Stimulated activated CD8-positive, alpha-beta memory T cell treated with anti-CD3 and anti-CD28 coated beads, Interleukin-7, amount 100 ng/mL, for 4 hours (primary cell): Measurements from ENCODE around the gene CD164L2.

Experiments used
- DNase-seq, 2 donors: peaks; one replicate each; pipeline ENCODE4 v3.0.0-alpha.2; 2020; ENCODE audit warnings: low read depth in 2 of 2

Gene CD164L2

GRCh38 chr1:27405074-27405473 lies 21.9 kb upstream of the CD164L2 start:
- DNase-seq: no peak

- no peak for DNase-seq
Measured at GRCh38 chr1:27403931-27404330, 20.8 kb upstream of the CD164L2 start.

GRCh38 chr1:27403065-27403726 lies 20.1 kb upstream of the CD164L2 start:
- peak in 1 of 2 donors; percentile 32 for DNase-seq

- DNase-seq: no peak
Measured at GRCh38 chr1:27402349-27402754, 19.2 kb upstream of the CD164L2 start.

GRCh38 chr1:27400963-27401341 lies 17.8 kb upstream of the CD164L2 start:
- DNase-seq: no peak

GRCh38 chr1:27400082-27400962 lies 17.2 kb upstream of the CD164L2 start:
- DNase-seq: no peak

- no peak for DNase-seq
Measured at GRCh38 chr1:27399251-27400025, 16.3 kb upstream of the CD164L2 start.

GRCh38 chr1:27398405-27399149 lies 15.4 kb upstream of the CD164L2 start:
- DNase-seq: no peak

- no peak for DNase-seq
Measured at GRCh38 chr1:27397749-27398148, 14.6 kb upstream of the CD164L2 start.

- no peak for DNase-seq
Measured at GRCh38 chr1:27397110-27397509, 14.0 kb upstream of the CD164L2 start.

- peak; percentile 59 to 63 for DNase-seq
Measured at GRCh38 chr1:27395441-27396195, 12.5 kb upstream of the CD164L2 start.

GRCh38 chr1:27394925-27395324 lies 11.8 kb upstream of the CD164L2 start:
- no peak for DNase-seq

GRCh38 chr1:27394282-27394658 lies 11.1 kb upstream of the CD164L2 start:
- no peak for DNase-seq

- DNase-seq: no peak
Measured at GRCh38 chr1:27393641-27394281, 10.6 kb upstream of the CD164L2 start.

GRCh38 chr1:27392778-27393635 lies 9.9 kb upstream of the CD164L2 start:
- DNase-seq: no peak

- peak; percentile 85 to 89 for DNase-seq
Measured at GRCh38 chr1:27392096-27392777, 9.1 kb upstream of the CD164L2 start, which contains the start of gene GPR3. TSS of gene GPR3 (plus strand) at chr1:27392622. CDS start at chr1:27393799, 1,177 bp downstream.

- no peak for DNase-seq
Measured at GRCh38 chr1:27391511-27392095, 8.5 kb upstream of the CD164L2 start.

- peak; percentile 50 to 58 for DNase-seq
Measured at GRCh38 chr1:27388337-27389005, 5.3 kb upstream of the CD164L2 start.
